ENCODE data around the gene DCTN4.
"Not testable (repeated sequence)": the region's sequence is repeated elsewhere in the genome, so short reads cannot be mapped to it uniquely, and the experiment has no call there.

Gene DCTN4

DNA sequence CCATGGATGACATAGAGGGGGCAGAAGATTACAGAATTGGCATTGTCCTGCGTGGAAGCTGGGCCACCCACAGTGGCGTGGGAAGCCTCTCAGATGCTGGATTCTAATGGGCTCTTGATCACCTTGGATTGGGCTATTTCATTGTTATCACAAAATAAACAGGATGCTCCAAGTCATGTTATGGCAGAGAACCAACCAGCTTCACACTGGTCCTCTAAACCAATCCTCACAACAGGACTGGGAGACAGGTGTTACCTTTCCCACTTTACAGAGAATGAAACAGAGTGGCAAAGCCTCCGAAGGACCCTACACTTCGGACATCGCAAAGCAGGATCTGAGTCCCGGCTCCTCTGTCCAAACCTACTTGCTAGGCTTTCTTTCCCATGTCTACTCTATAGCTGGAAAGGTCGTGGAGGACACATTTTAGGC, 19.3 kb upstream of the DCTN4 start:
- DNase-seq = no peak

GRCh38 chr5:150777685-150778084, 18.9 kb upstream of the DCTN4 start:
- no peak for DNase-seq

GRCh38 chr5:150774145-150774544, 15.3 kb upstream of the DCTN4 start:
- no peak for DNase-seq

GRCh38 chr5:150771034-150771795, 12.4 kb upstream of the DCTN4 start:
- DNase-seq = no peak

DNA sequence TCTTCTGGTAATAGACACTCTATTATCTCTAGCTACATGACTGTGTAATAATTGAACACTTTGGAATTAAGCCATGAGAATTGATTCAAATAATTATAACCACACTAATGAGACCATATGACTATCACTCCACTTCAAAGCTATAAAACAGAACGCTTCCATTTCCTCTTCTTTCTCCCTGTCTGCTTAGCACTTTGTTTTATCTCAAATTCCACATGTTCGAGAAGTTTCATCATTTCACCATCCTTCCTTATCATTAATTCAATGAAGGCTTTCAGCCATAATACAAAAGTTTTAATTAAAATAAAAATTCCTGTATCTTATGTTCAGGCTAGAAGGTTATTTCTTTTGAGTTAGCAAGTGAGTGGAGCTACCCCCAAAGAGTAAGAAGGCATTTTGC, 7.4 kb upstream of the DCTN4 start:
- no peak for DNase-seq

DNA sequence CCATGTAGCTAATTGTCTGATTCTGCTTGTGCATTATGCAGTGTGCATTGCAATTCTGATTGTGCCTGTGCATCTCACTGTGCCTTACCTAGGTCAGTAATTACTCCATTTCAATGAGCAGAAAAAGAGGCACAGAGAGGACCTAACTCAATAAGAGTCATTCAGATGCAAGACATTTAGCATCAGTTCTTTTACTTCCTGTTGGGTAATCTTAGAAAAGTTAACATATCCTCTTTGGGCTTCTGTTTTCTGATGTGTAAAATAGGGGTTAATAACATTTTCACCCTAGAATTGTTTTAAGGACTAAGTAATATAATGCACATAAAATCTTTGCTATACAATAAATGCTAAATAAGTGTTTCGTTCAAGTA, 7.0 kb upstream of the DCTN4 start:
- no peak for DNase-seq

DNA sequence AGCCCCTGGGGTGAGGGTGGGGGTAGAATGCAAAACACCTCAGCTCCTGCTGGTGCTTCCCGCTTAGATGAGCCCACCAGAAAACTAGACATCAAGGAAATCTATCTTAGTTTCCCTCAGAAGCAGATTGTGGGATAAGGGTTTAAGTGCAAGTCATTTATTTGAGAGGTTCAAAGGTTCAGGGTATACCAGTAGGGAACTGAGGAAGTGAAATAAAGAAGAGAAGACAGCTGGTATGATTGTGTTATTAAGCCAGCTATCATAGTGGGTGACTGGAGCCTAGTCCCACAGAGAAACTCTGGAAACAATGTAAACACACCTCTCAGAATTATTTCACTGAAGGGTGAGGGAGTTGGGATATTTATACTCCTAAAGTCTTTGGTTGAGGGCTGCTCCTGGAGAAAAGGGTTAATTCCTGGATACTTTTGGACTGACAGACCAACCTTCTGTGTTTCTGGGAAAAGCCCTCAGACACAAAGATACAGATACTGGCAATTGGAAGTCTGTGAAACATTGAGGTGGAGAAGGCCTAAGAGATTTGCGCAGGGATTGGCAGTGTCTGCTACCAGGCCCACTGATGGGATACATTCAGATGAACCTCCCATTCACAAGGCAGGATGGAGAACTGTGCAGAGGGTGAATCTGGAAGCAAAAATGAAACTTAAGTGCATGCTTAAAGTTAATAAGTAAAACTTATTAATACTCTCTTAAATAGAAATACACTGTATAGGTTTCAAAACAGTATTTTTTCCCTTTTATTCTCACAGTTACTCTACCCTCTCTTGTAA, 6.4 kb upstream of the DCTN4 start:
- no peak for DNase-seq

DNA sequence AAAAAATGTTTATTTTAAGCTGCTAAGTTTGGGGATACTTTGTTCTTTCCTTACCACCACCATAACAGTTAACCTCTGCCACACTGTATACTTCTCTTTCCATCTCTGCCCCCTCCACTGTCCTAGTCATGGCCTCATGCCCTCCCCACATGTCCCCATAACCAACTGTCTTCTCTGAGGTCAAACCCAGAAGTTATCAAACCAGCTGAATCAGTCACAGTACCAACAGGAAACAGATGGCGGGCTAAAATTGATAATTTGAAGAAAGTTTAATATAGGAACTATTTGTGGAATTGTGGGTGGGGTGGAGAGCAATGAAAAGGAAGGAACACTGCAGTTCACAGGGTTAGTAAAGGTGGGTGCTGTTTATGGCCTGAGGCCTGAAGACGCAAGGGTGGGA, 5.7 kb upstream of the DCTN4 start:
- DNase-seq = no peak

DNA sequence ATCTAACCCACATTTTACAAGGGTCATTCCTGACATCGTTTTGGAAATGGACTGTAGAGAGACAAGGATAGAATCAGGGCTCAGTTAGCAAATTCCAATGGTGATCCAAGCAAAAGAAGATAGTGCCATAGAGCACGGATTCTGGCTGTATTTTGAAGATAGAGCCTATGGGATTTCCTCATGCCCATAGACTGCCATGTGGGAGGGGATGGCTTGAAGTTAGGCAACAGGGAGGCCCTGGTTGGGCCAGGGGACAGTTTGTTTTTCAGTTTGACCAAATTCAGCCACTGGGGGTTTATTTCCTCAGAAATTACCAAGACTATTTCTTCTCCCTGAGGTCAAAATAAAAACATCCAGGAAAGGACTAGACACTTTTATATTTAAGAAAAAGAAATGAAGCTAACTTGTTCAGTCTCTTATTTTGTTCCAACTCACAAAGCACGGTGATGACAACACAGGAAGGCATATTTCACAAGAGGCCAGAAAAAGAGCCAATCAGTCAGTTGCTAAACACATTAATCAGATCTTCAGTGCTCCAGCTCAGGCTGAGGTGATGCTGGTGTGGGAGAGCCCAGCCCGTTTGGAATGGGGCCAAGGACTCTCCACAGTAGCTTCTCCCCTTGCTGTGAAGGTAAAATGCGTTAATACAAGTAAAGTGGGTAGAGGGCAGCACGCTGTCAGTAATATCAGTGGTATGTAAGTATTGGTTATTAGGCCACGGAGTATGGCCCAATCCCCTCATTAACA, 4.4 kb upstream of the DCTN4 start:
- DNase-seq = no peak

DNA sequence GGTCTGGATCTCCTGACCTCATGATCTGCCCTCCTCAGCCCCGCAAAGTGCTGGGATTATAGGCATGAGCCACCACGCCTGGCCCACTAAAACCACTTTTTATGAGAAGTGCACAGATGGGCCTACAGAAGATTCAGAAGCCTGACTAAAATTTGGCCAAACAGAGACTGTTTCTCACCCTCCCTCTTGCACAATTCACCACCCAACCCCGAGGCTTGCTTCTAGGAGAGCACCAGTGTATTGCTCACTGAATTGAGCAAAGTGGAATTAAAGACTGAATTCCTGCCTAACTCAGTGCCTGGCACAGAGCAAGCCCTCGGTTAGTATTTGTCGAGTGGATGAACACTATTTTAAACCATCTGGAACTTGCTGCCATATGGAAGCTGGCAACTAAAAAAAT, 3.4 kb upstream of the DCTN4 start:
- DNase-seq = no peak

DNA sequence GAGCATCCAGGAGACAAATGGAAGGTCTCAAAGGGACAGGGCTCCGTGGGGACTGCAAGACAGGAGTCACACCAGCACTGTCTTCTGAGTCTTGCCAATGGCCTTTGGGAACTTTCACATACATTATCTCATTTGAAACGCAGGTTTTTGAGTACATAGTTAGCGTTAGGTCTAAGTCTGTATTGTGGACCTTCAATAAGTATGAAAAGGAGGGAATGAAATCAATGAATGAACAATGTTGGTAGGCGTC, 442 bp upstream of the DCTN4 start:
- no peak for DNase-seq

DNA sequence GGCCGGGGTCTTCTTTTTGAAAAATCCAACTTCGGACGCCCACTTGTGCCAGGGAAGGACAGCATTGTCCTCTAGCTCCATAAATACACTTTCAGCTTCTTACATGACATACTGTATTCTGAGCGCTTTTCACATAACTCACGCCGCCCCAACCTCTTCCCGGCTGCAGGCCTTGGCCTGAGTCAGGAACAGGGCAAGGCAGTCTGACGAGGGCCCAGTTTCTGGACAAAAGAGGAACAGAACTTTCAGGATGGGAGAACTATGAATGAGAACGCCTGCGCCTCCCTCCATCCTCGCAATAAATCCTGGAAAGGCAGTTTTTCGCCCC, 650 bp downstream of the DCTN4 start:
- DNase-seq = no peak

DNA sequence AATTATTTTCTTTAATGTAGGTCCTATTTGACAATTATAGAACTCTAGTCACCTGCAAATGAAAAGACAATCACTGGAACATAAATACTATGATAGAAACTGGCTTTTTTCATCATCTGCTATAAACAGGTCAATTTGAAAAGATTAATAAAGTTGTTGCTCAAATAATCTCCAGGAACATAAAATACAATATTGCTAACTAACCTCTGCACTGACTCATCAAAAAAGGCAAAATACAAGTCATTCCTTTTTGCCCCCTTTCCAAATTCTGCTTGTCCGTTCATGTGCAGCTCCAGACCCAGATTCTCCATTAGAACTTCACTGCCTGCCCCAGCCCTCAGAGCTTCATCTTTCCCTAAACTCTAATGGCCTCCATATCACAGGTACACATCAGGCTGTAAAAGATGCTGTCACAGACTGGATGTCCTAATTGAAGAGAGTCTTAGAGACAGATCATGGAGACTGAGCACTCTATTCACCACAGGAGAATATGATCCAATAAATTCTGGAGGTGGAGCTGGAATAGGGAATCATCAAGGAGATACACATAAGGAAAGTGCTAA, 1.6 kb downstream of the DCTN4 start:
- DNase-seq = no peak

DNA sequence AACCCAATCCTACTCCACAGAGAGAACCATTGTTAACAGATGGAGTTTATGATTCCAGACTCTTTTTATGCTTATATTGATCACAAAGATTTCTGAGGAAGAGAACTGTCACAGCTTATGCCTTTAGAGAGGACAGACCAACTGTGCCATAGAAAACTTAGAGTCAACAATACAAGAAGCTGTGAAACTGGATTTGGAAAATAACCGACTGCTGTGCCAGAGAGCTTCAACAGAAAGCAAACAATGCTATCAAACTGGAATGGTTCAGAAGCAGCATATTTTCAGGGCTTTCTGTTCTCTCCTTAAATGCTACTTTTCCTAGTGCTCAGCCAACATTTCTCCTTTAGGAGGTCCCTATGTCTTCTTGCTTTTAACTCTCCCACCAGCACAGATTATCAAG, 5.0 kb downstream of the DCTN4 start:
- no peak for DNase-seq

- no peak for DNase-seq
These were observed 5.4 kb downstream of the DCTN4 start for GRCh38 chr5:150753463-150753862.

GRCh38 chr5:150751096-150751891, 7.5 kb downstream of the DCTN4 start:
- no peak for DNase-seq

GRCh38 chr5:150750469-150750868, 8.3 kb downstream of the DCTN4 start:
- no peak for DNase-seq

DNA sequence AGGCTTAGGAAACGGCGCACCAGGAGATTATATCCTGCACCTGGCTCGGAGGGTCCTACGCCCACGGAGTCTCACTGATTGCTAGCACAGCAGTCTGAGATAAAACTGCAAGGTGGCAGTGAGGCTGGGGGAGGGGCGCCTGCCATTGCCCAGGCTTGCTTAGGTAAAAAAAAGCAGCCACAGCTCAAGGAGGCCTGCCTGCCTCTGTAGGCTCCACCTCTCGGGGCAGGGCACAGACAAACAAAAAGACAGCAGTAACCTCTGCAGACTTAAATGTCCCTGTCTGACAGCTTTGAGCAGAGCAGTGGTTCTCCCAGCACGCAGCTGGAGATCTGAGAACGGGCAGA, 15.7 kb downstream of the DCTN4 start:
- not testable (repeated sequence) for DNase-seq

DNA sequence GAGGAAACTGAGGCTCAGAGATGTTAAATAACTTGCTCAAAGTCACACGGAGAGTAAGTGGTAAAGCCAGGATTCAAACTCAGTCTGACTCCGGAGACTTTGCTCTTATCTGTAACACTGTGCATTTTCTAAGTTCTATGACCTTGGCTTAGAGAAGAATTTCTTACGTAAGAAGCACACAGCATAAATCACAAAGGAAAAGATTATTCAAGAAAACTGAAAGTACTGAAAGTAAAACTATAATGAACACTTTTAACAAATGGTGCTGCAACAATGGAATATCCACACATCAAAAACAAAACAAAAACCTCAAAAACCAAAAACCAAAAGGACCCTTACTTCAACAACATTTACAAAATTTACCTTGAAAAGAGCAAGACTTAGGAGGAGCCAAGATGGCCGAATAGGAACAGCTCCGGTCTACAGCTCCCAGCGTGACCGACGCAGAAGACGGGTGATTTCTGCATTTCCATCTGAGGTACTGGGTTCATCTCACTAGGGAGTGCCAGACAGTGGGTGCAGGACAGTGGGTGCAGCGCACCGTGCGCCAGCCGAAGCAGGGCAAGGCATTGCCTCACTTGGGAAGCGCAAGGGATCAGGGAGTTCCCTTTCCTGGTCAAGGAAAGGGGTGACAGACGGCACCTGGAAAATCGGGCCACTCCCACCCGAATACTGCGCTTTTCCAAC, 16.2 kb downstream of the DCTN4 start:
- DNase-seq = not testable (repeated sequence)

DNA sequence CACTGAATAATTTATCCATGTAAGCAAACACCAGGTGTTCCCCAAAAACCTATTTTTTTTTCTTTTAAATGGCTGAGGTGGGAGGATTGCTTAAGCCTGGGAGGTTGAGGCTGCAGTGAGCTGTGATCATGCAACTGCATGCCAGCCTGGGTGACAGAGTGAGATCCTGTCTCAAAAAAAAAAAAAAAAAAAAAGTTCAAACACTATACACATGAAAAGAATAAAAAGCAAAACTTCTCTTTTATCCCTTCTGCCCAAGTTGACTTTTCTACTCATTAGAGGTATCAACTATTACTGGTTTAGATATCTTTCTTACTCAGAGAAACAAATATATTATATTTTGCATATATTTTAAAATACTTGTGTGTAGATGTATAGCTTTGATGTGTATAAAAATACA, 17.8 kb downstream of the DCTN4 start:
- no peak for DNase-seq

DNA sequence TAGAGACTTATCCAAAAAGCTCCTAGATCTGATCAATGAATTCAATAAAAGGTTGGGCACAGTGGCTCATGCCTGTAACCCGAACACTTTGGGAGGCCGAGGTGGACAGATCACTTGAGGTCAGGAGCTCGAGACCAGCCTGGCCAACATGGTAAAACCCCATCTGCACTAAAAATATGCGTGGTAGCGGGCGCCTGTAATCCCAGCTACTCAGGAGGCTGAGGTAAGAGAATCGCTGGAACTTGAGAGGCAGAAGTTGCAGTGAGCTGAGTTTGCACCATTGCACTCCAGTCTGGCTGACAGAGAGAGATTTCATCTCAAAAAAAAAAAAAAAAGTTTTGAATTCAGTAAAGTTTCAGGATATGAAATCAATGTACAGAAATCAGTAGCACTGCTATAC, 20.0 kb downstream of the DCTN4 start:
- no peak for DNase-seq

- DNase-seq = peak; percentile 3
These were observed 24.0 kb downstream of the DCTN4 start for GRCh38 chr5:150734579-150735384.

All from CD4-positive, alpha-beta T cell treated with Interleukin-12 subunit alpha and Interleukin-12 subunit beta, for 1 hour (primary cell).